HG02798 (cell line): ENCODE measurements around the gene ARL13B.

ENCODE experiments used
- ATAC-seq: cut with Tn5 transposase; IDR thresholded peaks from one replicate; pipeline ENCODE4 v1.9.1; 2021; ENCODE audit warnings: mild to moderate bottlenecking; ENCODE audit not compliant: unreplicated experiment, poor library complexity

ARL13B gene

DNA sequence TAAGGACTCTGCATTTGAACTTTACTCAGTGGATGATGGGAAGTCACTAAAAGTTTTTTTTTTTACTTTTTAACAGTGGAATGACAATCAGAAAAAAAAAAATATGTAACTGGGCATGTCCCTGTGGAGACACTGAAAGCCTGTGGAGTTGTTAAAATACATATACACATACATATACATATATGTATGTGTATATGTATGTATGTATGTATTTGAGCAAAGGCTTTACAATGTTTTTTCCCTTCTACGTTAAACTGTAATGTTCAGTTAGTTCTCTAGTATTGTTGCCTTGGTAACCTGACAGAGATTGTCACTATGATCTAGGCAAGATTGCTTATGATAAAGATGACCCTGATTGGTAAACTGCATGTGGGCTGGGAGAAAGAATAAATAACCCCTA lies 113.2 kb downstream of the ARL13B start:
- no peak for ATAC-seq

- ATAC-seq: no peak
Observed at GRCh38 chr3:94095111-94095510, 115.2 kb downstream of the ARL13B start.

DNA sequence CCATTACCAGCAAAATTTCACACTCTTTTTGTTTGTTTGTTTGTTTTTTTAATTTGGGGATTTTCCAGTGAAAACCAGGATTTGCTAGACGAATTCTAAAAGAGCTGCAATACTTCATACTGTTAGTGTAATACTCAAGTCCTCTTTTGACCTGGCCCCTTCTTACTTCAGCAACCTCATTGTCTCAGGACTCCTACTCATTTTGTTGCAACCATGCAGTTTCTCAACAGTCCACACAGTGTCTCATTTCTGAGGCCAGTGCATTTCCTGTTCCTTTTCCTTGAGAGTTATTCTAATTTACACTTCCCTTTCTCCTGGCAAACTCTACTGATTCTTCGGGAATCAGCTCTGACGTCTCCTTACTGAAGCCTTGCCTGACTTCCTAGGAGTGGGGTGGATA lies 118.5 kb downstream of the ARL13B start:
- no peak for ATAC-seq

DNA sequence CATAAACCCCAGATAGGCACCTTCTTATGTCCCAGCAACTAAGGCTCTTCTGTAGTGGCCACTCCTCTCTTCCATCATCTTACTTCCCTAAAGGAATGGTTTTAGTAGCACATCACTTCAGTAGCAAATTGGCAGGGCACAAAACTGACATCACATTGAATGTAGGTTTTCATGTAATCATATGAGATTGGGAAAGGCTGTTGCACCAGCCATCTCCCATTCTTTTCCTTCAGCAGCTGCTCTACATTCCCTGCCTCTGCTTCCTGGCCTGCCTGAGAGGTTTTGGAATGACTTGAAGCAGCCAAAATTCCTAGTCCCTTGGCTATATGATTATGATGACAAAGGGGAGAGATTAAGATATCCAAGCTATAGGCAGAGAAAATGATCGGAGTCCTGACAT lies 119.4 kb downstream of the ARL13B start:
- no peak for ATAC-seq

DNA sequence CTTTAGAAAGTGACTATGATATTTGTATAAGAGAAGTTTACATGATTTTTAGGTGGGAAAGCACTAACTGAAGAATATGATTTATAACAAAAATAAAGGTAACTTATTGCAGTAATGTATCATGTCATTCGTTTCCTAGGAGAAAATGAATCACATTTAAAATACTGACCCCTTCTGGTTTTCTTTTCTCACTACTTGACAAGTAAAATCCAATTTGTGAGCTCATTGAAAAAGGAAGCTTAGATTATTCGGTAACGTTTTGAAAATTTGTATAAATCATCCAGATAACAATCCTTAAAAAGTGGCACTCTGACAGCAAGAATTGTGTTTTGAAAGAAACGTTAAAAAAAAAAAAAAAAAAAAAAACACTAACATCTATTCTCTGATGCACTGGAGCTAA lies 121.9 kb downstream of the ARL13B start:
- ATAC-seq: no peak
